ENCODE measurements around the gene AGRN.
"Not testable (repeated sequence)": the region's sequence is repeated elsewhere in the genome, so short reads cannot be mapped to it uniquely, and the experiment has no call there.

Gene AGRN

GRCh38 chr1:1001057-1001783, 18.7 kb upstream of the AGRN start:
- DNase-seq, result no peak

GRCh38 chr1:1003618-1004419, 16.1 kb upstream of the AGRN start:
- no peak for DNase-seq

- no peak for DNase-seq
Observed at GRCh38 chr1:1004420-1004779, 15.5 kb upstream of the AGRN start.

GRCh38 chr1:1004780-1005697, 14.9 kb upstream of the AGRN start:
- DNase-seq, result no peak

GRCh38 chr1:1005774-1006304, 14.1 kb upstream of the AGRN start:
- no peak for DNase-seq

- DNase-seq, result no peak
Observed at GRCh38 chr1:1006305-1007159, 13.4 kb upstream of the AGRN start.

GRCh38 chr1:1010131-1010530, 9.8 kb upstream of the AGRN start:
- not testable (repeated sequence) for DNase-seq

- DNase-seq, result no peak
Observed at GRCh38 chr1:1011396-1011949, 8.4 kb upstream of the AGRN start.

GRCh38 chr1:1012736-1013104, 7.2 kb upstream of the AGRN start:
- not testable (repeated sequence) for DNase-seq

- peak; percentile 52 for DNase-seq
Observed at GRCh38 chr1:1013105-1013921, 6.6 kb upstream of the AGRN start, which contains the start of gene ISG15. Gene ISG15 (plus strand): TSS chr1:1013497. CDS start chr1:1013574, 77 bp downstream.

- no peak for DNase-seq
Observed at GRCh38 chr1:1013922-1014648, 5.8 kb upstream of the AGRN start.

- DNase-seq, result no peak
Observed at GRCh38 chr1:1014799-1015681, 4.9 kb upstream of the AGRN start.

- DNase-seq, result not testable (repeated sequence)
Observed at GRCh38 chr1:1017397-1018320, 2.3 kb upstream of the AGRN start.

- DNase-seq, result not testable (repeated sequence)
Observed at GRCh38 chr1:1018321-1018685, 1.6 kb upstream of the AGRN start.

GRCh38 chr1:1019122-1019999, 559 bp upstream of the AGRN start:
- DNase-seq, result peak; percentile 59

- DNase-seq, result peak; percentile 15
Observed at GRCh38 chr1:1020415-1021009, 592 bp downstream of the AGRN start.
